Endothelial cell of umbilical vein (primary cell): Measurements from ENCODE around the gene GDNF. TPM values are rescaled to one million over a fixed set of nuclear protein-coding genes. Genes with fewer than 3 reads are reported as not detected.

ENCODE experiments used
- BruUV-seq: library from RNA; stranded (reverse); fragments of 400-500 nt; replicated peaks from 2 replicates; lab custom pipeline; 2021; lab: Mats Ljungman, UMichigan
- CTCF ChIA-PET: fragments of 300-600, 350-600 bp; sonication (Branson Sonifier 250); formaldehyde crosslinking; loops from one replicate; lab custom pipeline; 2021; ENCODE audit warnings: antibody characterized with exemption, inconsistent platforms; lab: Charles Lee
- POLR2A ChIA-PET: fragments of 300-600, 350-600 bp; sonication (Branson Sonifier 250); formaldehyde crosslinking; loops from one replicate; lab custom pipeline; 2021; ENCODE audit warnings: antibody characterized with exemption, inconsistent platforms; lab: Charles Lee
- DNase-seq: peaks from one replicate; pipeline ENCODE4 v3.0.0-alpha.2; 2011; ENCODE audit warnings: low read depth, low spot score
- FAIRE-seq: peaks from 2 replicates; lab custom pipeline; 2011; peaks lifted over from hg19 to GRCh38; lab: Jason Lieb, UNC
- H2AFZ ChIP-seq: 2 replicates; pipeline ENCODE4 v1.6.0; 2012; ENCODE audit warnings: low read depth, low read length, control low read depth, inconsistent platforms
- H3K27ac ChIP-seq: 2 replicates; pipeline ENCODE4 v1.5.1; 2011; ENCODE audit warnings: low read depth, mild to moderate bottlenecking, control low read depth, low read length, moderate library complexity; ENCODE audit not compliant: insufficient read depth
- H3K27me3 ChIP-seq, 2 experiments: 2 replicates each; pipeline versions ENCODE4 v1.6.0 to v1.6.1; 2011; ENCODE audit warnings: low read length in 2 of 2, mixed read lengths in 1 of 2; ENCODE audit not compliant: control insufficient read depth in 2 of 2, insufficient read depth in 2 of 2
- H3K36me3 ChIP-seq, 2 experiments: 2 replicates in 1 of 2; 3 replicates in 1 of 2; pipeline ENCODE4 v1.5.1; 2011; ENCODE audit warnings: low read length in 2 of 2, mild to moderate bottlenecking in 1 of 2, moderate library complexity in 1 of 2; ENCODE audit not compliant: control insufficient read depth in 2 of 2, insufficient read depth in 2 of 2; ENCODE audit errors: extremely low read depth in 1 of 2
- H3K4me1 ChIP-seq: 3 replicates; pipeline ENCODE4 v1.5.1; 2011; ENCODE audit warnings: mild to moderate bottlenecking, low read length; ENCODE audit not compliant: control insufficient read depth, insufficient read depth; ENCODE audit errors: extremely low read depth
- H3K4me2 ChIP-seq: 2 replicates; pipeline ENCODE4 v1.6.1; 2011; ENCODE audit warnings: low read length, control low read depth, mixed read lengths; ENCODE audit not compliant: insufficient read depth
- H3K4me3 ChIP-seq, 3 experiments: fragments of 200-600 bp in 1 of 3; sonication (generic), shearing (Covaris generic) in 1 of 3; replicated peaks in 1 of 3; 2 replicates each; pipeline ENCODE4 v1.5.1; 2011 to 2016; ENCODE audit warnings: control low read depth in 3 of 3, low read length in 3 of 3, mild to moderate bottlenecking in 2 of 3, inconsistent platforms in 1 of 3, low read depth in 1 of 3, moderate library complexity in 1 of 3; ENCODE audit not compliant: insufficient read depth in 1 of 3
- H3K79me2 ChIP-seq: 2 replicates; pipeline ENCODE4 v1.6.0; 2012; ENCODE audit warnings: low read length, inconsistent platforms; ENCODE audit not compliant: control insufficient read depth, insufficient read depth
- H3K9ac ChIP-seq: replicated peaks from 2 replicates; pipeline ENCODE3; 2011; ENCODE audit warnings: low read length, control low read depth; ENCODE audit not compliant: insufficient read depth; ENCODE audit errors: extremely low read depth
- H3K9me1 ChIP-seq: replicated peaks from 3 replicates; pipeline ENCODE4 v1.6.0; 2011; ENCODE audit warnings: mild to moderate bottlenecking, low read length; ENCODE audit not compliant: control insufficient read depth, insufficient read depth; ENCODE audit errors: extremely low read depth
- H3K9me3 ChIP-seq: replicated peaks from 2 replicates; pipeline ENCODE4 v1.5.1; 2012; ENCODE audit warnings: low read length, inconsistent platforms; ENCODE audit not compliant: control insufficient read depth, insufficient read depth
- H4K20me1 ChIP-seq: replicated peaks from 2 replicates; pipeline ENCODE3; 2011; ENCODE audit warnings: mild to moderate bottlenecking, low read length; ENCODE audit not compliant: control insufficient read depth, insufficient read depth; ENCODE audit errors: extremely low read depth
- EZH2 ChIP-seq: IDR thresholded peaks from 2 replicates; pipeline ENCODE4 v1.6.1; 2012; ENCODE audit warnings: borderline replicate concordance, low read depth, mild to moderate bottlenecking, moderate library complexity, low read length, inconsistent platforms; ENCODE audit not compliant: severe bottlenecking
- FOS ChIP-seq: IDR thresholded peaks from 2 replicates; pipeline ENCODE4 v1.6.1; 2011; ENCODE audit warnings: mild to moderate bottlenecking, low read length, moderate library complexity, borderline replicate concordance; ENCODE audit not compliant: insufficient read depth
- GATA2 ChIP-seq: IDR thresholded peaks from 2 replicates; pipeline ENCODE4 v1.7.0; 2011; ENCODE audit warnings: low read depth, mild to moderate bottlenecking, moderate library complexity, mixed read lengths, low read length; ENCODE audit not compliant: insufficient read length, insufficient read depth
- JUN ChIP-seq: IDR thresholded peaks from 2 replicates; pipeline ENCODE4 v1.6.1; 2011; ENCODE audit warnings: borderline replicate concordance, low read depth; ENCODE audit not compliant: insufficient read length, insufficient read depth
- MYC ChIP-seq: IDR thresholded peaks from one replicate; pipeline ENCODE4 v1.6.1; 2011; ENCODE audit warnings: mild to moderate bottlenecking, low read depth, low read length
- POLR2A ChIP-seq: IDR thresholded peaks from 2 replicates; pipeline ENCODE4 v1.6.1; 2012; ENCODE audit warnings: low read depth, mild to moderate bottlenecking, control low read depth, low read length
- POLR2AphosphoS5 ChIP-seq: IDR thresholded peaks from 2 replicates; pipeline ENCODE4 v1.6.1; 2012; ENCODE audit warnings: low read depth, mild to moderate bottlenecking, control low read depth, low read length, moderate library complexity; ENCODE audit not compliant: insufficient read depth
- dilution Hi-C: fragments of 300-500 bp; cut with MboI; formaldehyde crosslinking; loops from one replicate; pipeline ENCODE4 v1.15.0; 2019; ENCODE audit warnings: low sequenced_read_pairs; ENCODE audit not compliant: extremely low pct_ligation_motif_present
- intact Hi-C: fragments of 100-400 bp; cut with micrococcal nuclease; formaldehyde crosslinking; loops from one replicate; pipeline ENCODE4 v1.10.0; 2022
- polyA plus RNA-seq, 4 experiments: library from polyadenylated mRNA; depleted of rRNA in 3 of 4; stranded (reverse) in 3 of 4; unstranded in 1 of 4; fragments of >200 nt; gene quantifications; 2 replicates each; pipeline versions ENCODE4 v1.2.1 to v1.2.3, GENCODE V29; 2011 to 2012; ENCODE audit warnings: missing spikeins in 1 of 4
- total RNA-seq: library from RNA; stranded (reverse); gene quantifications from 2 replicates; pipeline ENCODE4 v1.2.3, GENCODE V29; 2021
- TF ChIP-seq, protein P1 (sequence below), 2 donors: IDR thresholded peaks; 1 replicate in 1 of 2; 2 replicates in 1 of 2; pipeline ENCODE4 v1.5.1; 2011; ENCODE audit warnings: low read length in 2 of 2, mild to moderate bottlenecking in 2 of 2, moderate library complexity in 2 of 2, control low read depth in 1 of 2, inconsistent platforms in 1 of 2, low read depth in 1 of 2; ENCODE audit not compliant: insufficient read depth in 1 of 2; ENCODE audit errors: extremely low read depth in 1 of 2
- TF ChIP-seq, protein P2 (sequence below): IDR thresholded peaks from 2 replicates; pipeline ENCODE4 v1.6.1; 2011; ENCODE audit not compliant: insufficient read depth, insufficient read length

Gene GDNF
- total and polyA plus RNA-seq, 2 donors (not counting 3 experiments of a cell fraction or from before 2014, with no cell fraction given): not detected

- Histone ChIP-seq H3K9me3 (no peaks in the 10 kb centered on the region), H3K4me2 (no peak overlapping the region), H3K9ac (no peak overlapping the region), H4K20me1 (no peaks in the 10 kb centered on the region), H3K27me3 (peaks cover 2 to 3% of the 10 kb centered on the region in 2 experiments), H3K9me1 (no peaks in the 10 kb centered on the region), H3K4me3 (no peak overlapping the region), H3K79me2 (no peaks in the 10 kb centered on the region), H3K36me3 (no peaks in the 10 kb centered on the region), H3K4me1 (no peaks in the 10 kb centered on the region), H2AFZ (no peak overlapping the region), H3K27ac (no peak overlapping the region)
- DNase-seq (no peak), FAIRE-seq (no peak)
- dilution Hi-C loops: no loop called here
- intact Hi-C loops: no loop called here
- no TSS peak for BruUV-seq
- TF ChIP-seq FOS: no peak
- TF ChIP-seq, protein P1, sequence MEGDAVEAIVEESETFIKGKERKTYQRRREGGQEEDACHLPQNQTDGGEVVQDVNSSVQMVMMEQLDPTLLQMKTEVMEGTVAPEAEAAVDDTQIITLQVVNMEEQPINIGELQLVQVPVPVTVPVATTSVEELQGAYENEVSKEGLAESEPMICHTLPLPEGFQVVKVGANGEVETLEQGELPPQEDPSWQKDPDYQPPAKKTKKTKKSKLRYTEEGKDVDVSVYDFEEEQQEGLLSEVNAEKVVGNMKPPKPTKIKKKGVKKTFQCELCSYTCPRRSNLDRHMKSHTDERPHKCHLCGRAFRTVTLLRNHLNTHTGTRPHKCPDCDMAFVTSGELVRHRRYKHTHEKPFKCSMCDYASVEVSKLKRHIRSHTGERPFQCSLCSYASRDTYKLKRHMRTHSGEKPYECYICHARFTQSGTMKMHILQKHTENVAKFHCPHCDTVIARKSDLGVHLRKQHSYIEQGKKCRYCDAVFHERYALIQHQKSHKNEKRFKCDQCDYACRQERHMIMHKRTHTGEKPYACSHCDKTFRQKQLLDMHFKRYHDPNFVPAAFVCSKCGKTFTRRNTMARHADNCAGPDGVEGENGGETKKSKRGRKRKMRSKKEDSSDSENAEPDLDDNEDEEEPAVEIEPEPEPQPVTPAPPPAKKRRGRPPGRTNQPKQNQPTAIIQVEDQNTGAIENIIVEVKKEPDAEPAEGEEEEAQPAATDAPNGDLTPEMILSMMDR (IDR thresholded peaks at IDR 0.05; ENCODE audit: extremely low read depth in 1 of 2, insufficient read depth in 1 of 2, low read depth in 1 of 2, low read length in 2 of 2): no peak
- TF ChIP-seq POLR2AphosphoS5: no peak
- TF ChIP-seq MYC: no peak
- no peak for TF ChIP-seq GATA2
- TF ChIP-seq JUN: no peak
- TF ChIP-seq EZH2: no peak
- no peak for TF ChIP-seq POLR2A
- TF ChIP-seq, protein P2, sequence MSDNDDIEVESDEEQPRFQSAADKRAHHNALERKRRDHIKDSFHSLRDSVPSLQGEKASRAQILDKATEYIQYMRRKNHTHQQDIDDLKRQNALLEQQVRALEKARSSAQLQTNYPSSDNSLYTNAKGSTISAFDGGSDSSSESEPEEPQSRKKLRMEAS: no peak
- ChIA-PET POLR2A (no interaction called here), CTCF (interaction anchor here (2.4 kb wide), 1 partner anchor 12 kb away, joined by 6 read pairs; no protein-coding TSS in a partner anchor)
These were observed 52.9 kb downstream of the GDNF start for GRCh38 chr5:37786862-37787519.
